Measurements from ENCODE around the gene INHBB. TPM values are rescaled to one million over a fixed set of nuclear protein-coding genes. Genes with fewer than 3 reads are reported as not detected.

The INHBB gene
- total RNA-seq, 1 donor from 2014 or later: 4.7 TPM

DNA sequence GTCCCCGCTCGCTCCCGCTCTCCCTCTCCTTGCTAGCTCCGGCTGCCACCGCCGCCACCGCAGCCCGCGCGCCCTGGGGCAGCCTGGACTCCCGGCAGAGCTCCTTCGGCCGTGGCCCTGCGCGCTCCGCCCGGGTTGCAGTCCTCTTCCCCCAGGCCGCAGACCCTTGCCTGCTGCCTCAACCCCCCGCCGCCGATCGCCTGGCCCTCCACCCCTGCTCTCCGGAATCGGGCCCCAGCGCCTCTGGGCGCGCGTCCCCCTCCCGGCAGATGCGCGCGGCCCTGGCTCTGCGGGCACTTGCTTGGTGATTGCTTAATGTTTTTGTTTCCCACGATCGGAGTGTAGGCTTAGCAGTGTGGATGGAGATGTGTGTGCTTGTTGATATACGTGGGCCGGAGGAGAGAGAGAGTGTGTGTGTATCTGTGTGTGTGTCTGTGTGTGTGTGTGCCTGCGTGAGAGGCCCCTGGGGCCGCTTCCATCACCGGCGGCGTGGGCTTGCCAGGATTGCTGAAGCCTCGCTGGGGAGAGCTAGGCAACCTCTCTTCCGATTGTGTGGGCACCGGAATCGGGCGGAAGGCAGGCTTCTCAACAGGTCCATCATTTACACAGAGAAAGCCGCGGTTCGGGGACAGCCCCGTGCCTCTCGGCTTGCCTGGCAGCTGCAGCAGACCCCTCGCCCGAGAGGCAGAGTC, 877 bp downstream of the INHBB start:
- TF ChIP-seq, protein P1, sequence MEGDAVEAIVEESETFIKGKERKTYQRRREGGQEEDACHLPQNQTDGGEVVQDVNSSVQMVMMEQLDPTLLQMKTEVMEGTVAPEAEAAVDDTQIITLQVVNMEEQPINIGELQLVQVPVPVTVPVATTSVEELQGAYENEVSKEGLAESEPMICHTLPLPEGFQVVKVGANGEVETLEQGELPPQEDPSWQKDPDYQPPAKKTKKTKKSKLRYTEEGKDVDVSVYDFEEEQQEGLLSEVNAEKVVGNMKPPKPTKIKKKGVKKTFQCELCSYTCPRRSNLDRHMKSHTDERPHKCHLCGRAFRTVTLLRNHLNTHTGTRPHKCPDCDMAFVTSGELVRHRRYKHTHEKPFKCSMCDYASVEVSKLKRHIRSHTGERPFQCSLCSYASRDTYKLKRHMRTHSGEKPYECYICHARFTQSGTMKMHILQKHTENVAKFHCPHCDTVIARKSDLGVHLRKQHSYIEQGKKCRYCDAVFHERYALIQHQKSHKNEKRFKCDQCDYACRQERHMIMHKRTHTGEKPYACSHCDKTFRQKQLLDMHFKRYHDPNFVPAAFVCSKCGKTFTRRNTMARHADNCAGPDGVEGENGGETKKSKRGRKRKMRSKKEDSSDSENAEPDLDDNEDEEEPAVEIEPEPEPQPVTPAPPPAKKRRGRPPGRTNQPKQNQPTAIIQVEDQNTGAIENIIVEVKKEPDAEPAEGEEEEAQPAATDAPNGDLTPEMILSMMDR (IDR thresholded peaks at IDR 0.05; ENCODE audit: unreplicated experiment): no peak
- no peak for DNase-seq (ENCODE audit: low spot score)
- Mint-ChIP-seq H3K9me3 (ENCODE audit: unreplicated experiment) (no peaks in the 10 kb centered on the region), H3K27me3 (ENCODE audit: unreplicated experiment) (peaks cover 18% of the 10 kb centered on the region), H3K36me3 (ENCODE audit: low read depth, unreplicated experiment) (peaks cover 9% of the 10 kb centered on the region), H3K4me1 (ENCODE audit: unreplicated experiment) (peaks cover 9% of the 10 kb centered on the region), H3K27ac (ENCODE audit: unreplicated experiment) (peak overlapping the region; percentile 20), H3K4me3 (ENCODE audit: unreplicated experiment) (peak overlapping the region; percentile 93)

DNA sequence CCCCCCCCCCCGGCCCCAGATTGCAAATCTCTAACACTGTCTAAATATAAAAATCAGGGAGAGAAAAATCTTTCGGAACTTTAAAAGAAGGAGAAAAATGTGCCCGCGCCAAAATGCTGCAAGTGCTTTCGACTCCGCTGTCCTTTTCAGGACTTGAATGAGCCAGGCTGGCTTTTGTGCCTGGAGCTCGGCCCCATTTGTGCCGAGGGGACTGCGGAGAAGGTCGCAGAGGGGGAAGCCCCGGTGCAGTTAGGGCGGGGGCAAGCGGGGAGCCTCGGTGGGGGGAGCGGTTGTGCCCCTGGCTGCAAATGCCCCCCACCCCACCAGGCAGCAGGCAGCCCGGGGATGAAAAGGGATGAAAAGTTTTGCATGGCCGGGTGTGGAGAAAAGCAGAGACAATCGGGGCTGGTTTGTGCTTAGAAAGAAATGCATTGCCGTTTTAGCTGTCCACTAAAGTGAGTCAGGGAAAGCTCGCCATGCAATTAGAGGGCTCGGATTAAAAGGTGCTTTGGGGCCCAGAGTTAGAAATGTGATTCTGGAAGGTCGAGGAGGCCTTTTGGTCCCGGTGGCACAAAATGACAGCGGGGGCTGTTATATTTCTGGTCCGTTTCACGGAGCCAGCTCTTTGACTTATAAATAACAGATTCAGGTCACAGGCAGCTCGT, 1.6 kb downstream of the INHBB start:
- H3K4me1 Mint-ChIP-seq (ENCODE audit: unreplicated experiment): peaks cover 9% of the 10 kb centered on the region
- H3K9me3 Mint-ChIP-seq (ENCODE audit: unreplicated experiment): no peaks in the 10 kb centered on the region
- peaks cover 9% of the 10 kb centered on the region for H3K36me3 Mint-ChIP-seq (ENCODE audit: low read depth, unreplicated experiment)
- DNase-seq (ENCODE audit: low spot score): peak; percentile 35
- TF ChIP-seq, protein P1 (IDR thresholded peaks at IDR 0.05; ENCODE audit: unreplicated experiment): no peak
- peaks cover 18% of the 10 kb centered on the region for H3K27me3 Mint-ChIP-seq (ENCODE audit: unreplicated experiment)
- H3K4me3 Mint-ChIP-seq (ENCODE audit: unreplicated experiment): peak overlapping the region; percentile 93
- H3K27ac Mint-ChIP-seq (ENCODE audit: unreplicated experiment): no peak overlapping the region

DNA sequence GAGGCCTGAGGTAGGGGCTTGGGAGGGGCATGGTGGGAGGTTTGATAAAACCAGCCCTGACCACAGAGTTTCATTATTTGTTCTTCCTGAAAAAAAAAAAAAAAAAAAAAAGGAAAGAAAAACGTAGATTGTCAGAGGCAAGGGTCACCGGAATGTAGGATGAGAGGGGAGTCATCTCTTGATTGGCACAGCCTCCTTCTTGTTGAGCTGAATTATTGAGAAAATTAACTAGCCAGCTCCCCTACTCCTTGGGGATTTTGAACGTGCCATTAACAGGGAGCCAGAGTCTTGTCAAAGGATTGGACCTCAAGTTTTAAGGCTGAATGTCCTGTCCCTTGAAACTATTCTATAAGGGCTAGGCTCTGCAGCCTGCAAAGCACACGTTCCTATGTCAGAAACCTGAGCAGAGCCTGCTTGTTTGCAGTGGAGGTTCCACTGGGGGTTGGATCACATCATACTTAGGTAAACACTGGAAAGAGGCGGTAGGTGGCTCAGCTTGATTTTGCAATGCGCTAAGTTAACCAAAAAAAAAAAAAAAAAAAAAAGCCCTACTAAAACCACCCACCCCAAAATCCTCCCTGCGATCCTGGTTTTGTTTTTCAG, 2.3 kb downstream of the INHBB start:
- TF ChIP-seq, protein P1 (IDR thresholded peaks at IDR 0.05; ENCODE audit: unreplicated experiment): no peak
- peak overlapping the region; percentile 69 for H3K4me3 Mint-ChIP-seq (ENCODE audit: unreplicated experiment)
- H3K4me1 Mint-ChIP-seq (ENCODE audit: unreplicated experiment): peaks cover 9% of the 10 kb centered on the region
- no peaks in the 10 kb centered on the region for H3K9me3 Mint-ChIP-seq (ENCODE audit: unreplicated experiment)
- peaks cover 14% of the 10 kb centered on the region for H3K27me3 Mint-ChIP-seq (ENCODE audit: unreplicated experiment)
- H3K27ac Mint-ChIP-seq (ENCODE audit: unreplicated experiment): no peak overlapping the region
- peaks cover 9% of the 10 kb centered on the region for H3K36me3 Mint-ChIP-seq (ENCODE audit: low read depth, unreplicated experiment)
- DNase-seq (ENCODE audit: low spot score): no peak

DNA sequence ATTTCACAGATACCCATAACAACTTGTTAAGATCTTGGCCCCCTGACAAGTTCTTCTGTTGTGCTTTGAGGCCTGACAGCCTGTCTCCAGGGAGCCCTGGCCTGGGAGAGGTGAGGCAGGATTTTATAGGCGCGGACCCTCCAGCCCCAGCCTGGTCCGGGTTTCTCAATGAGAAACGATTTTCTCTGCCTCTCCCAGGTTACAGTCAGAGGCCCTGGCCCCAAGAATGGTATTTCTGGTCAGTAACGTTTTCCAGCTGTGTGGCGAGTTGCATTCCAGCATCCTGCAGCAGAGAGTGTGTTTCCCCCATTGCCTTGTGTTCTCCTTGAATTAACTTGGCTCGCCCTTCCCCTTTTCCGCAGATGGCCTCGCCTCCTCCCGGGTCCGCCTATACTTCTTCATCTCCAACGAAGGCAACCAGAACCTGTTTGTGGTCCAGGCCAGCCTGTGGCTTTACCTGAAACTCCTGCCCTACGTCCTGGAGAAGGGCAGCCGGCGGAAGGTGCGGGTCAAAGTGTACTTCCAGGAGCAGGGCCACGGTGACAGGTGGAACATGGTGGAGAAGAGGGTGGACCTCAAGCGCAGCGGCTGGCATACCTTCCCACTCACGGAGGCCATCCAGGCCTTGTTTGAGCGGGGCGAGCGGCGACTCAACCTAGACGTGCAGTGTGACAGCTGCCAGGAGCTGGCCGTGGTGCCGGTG, 3.0 kb downstream of the INHBB start:
- Mint-ChIP-seq H3K27me3 (ENCODE audit: unreplicated experiment) (peaks cover 16% of the 10 kb centered on the region), H3K27ac (ENCODE audit: unreplicated experiment) (no peak overlapping the region), H3K4me3 (ENCODE audit: unreplicated experiment) (no peak overlapping the region), H3K9me3 (ENCODE audit: unreplicated experiment) (no peaks in the 10 kb centered on the region), H3K4me1 (ENCODE audit: unreplicated experiment) (peaks cover 9% of the 10 kb centered on the region), H3K36me3 (ENCODE audit: low read depth, unreplicated experiment) (peaks cover 9% of the 10 kb centered on the region)
- TF ChIP-seq, protein P1 (IDR thresholded peaks at IDR 0.05; ENCODE audit: unreplicated experiment): no peak
- DNase-seq (ENCODE audit: low spot score): peak; percentile 35
